Fibroblast of pulmonary artery (primary cell): Measurements from ENCODE around the gene DNAI7.
A peak's percentile ranks its signal among the peaks of the same experiment; 100 is the strongest.

ENCODE experiments used
- DNase-seq: peaks from one replicate; pipeline ENCODE4 v3.0.0-alpha.2; 2010; ENCODE audit warnings: low read depth
- H3K4me3 ChIP-seq: replicated peaks from 2 replicates; pipeline ENCODE4 v1.5.1; 2011; ENCODE audit warnings: low read depth, mild to moderate bottlenecking, control low read depth, low read length, moderate library complexity
- TF ChIP-seq, protein P1 (sequence below): IDR thresholded peaks from 2 replicates; pipeline ENCODE4 v1.5.1; 2011; ENCODE audit warnings: mild to moderate bottlenecking, control low read depth, low read length, inconsistent platforms; ENCODE audit errors: missing control alignments

The DNAI7 gene

DNA sequence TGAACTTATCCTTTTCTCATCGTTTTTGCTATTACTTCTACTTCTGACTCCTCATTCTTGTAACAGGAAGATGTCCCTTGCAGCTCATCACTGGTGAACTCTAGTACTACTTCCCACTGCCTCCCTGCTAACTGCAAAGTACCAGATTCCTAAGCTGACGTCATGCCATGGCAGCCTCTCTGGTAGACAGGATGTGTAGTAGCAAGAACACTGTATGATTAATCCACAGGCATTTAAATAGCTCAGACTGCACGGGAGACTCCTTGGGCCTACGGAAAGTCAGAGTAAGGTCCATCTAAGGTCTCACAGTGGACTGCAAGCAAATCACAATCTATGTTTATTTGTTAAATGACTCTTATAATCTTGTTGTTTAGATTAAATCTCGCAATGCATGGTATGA lies 43.5 kb downstream of the DNAI7 start:
- TF ChIP-seq, protein P1, sequence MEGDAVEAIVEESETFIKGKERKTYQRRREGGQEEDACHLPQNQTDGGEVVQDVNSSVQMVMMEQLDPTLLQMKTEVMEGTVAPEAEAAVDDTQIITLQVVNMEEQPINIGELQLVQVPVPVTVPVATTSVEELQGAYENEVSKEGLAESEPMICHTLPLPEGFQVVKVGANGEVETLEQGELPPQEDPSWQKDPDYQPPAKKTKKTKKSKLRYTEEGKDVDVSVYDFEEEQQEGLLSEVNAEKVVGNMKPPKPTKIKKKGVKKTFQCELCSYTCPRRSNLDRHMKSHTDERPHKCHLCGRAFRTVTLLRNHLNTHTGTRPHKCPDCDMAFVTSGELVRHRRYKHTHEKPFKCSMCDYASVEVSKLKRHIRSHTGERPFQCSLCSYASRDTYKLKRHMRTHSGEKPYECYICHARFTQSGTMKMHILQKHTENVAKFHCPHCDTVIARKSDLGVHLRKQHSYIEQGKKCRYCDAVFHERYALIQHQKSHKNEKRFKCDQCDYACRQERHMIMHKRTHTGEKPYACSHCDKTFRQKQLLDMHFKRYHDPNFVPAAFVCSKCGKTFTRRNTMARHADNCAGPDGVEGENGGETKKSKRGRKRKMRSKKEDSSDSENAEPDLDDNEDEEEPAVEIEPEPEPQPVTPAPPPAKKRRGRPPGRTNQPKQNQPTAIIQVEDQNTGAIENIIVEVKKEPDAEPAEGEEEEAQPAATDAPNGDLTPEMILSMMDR = no peak
- DNase-seq = peak; percentile 96
- no peak overlapping the region for H3K4me3 ChIP-seq

DNA sequence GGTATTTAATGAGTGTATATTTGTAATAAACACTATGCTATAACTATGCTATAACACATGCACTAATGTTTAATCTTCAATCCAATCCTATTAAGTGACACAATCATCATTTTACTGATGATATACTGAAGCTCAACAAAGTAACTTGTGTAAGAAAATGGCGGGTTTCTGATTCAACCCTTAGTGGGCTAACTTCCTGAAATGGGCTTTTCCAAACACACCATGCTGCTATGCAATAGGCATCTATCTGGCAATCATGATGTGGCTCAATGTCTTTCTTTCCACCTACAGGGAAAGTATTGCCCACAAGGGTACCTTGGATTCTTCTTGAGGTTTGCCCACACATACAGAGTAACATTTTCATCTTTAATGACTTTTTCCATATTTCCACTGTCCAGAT lies 48.3 kb downstream of the DNAI7 start:
- DNase-seq = no peak
- H3K4me3 ChIP-seq = no peak overlapping the region
- TF ChIP-seq, protein P1 = no peak

DNA sequence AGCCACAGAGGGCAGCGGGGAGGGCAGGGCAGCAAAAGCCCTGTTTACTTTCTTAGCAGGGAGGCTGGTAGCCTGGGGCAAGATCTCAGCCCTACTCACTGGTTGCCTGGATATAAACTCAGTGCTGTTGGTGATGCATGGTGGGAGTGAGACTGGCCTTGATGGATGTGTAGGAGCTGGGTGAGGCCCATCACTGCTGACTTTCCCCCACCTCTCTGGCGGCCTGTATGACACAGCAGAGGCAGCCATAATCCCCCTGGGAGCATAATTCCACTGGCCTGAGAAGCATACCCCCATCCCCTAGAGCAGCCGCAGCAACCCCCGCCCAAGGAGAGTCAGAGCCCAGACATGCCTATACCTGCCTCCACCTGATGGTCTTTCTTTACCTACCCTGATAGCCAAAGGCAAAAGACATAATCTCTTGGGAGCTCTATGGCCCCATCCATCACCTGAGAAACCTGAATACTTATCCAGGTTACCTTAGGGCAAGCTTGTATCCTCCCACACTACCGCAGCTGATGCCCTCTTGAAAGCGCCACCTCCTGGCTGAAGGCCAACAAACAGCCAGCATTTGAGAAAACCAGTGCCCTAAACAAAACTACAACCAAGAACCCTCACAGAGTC lies 59.3 kb downstream of the DNAI7 start:
- TF ChIP-seq, protein P1 = no peak
- no peak for DNase-seq
- H3K4me3 ChIP-seq = no peak overlapping the region

DNA sequence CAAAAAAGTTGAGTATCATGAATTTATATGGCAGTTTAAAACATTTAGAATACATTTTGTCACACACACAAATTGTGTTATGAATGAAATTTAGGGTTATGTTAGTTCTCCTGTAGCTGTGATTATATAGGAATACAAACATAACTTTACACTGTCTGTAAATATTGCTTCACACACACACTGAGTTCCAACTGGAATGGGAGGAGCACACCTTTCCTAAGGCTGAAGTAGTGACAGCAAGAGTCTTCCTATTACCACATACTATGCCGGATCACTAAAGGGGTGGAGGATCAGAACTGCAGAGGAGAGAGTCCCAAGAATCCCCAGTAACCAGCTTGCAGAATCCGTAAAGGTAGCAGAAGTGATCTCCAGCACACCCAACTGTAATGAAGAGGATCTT lies 63.7 kb downstream of the DNAI7 start:
- H3K4me3 ChIP-seq = no peak overlapping the region
- TF ChIP-seq, protein P1 = no peak
- no peak for DNase-seq

DNA sequence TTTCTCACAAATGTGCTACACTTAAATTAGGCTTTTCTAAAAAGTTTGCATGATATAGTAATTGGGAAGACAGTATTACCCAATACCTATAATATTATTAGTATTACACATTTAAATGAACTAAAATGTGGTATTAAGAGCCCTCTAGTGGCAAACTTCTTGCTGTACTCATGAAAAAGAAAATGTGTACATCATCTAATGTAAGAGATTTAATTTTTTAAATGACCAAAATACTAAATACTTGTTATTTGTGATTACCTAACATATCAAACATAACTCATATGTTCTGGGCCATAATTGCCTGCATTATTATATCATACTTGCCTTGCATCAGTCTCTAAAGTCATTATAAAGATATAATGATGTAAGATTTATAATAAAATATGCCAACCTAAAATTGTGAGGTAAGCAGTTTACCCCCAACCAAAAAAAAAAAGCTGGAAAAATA lies 64.2 kb downstream of the DNAI7 start:
- DNase-seq = peak; percentile 66
- TF ChIP-seq, protein P1 = peak; percentile 58
- H3K4me3 ChIP-seq = no peak overlapping the region

DNA sequence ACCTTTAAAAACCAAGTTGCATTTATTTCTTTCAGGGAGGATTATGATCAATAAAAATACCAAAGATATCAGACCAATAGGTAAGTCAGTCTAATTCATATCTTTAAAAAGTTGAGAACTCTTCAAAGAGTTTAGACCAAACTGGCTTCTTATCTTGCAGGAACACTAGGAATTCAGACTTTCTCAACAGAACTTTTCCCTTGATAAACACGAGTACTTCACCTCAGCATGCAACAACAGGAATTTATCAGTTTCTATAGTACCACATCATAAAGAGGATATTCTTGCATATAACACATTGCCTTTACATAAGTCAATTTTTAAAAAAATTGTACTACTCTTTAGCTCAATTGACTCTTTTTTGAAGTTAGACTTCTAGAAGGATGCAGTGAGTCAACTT lies 68.2 kb downstream of the DNAI7 start:
- DNase-seq = no peak
- H3K4me3 ChIP-seq = no peak overlapping the region
- TF ChIP-seq, protein P1 = no peak

DNA sequence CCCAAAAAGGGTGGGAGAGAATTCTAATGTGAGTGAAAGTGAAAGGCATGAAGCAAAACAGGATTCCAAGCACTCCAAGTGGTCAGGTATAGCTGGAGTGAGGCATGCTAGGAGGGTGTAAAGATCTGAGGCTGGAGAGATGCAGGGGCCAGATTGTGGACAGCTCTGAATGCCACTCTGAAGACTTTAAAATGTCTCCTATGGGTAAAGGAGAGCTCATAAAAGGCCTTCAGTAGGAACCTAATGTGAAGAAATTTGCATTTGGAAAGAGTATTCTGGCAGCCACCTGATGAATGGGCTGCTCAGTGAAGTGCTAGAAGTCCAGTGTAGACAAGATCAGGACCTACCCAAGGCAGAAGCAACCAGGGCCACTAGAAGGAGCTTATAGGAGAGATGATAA lies 68.9 kb downstream of the DNAI7 start:
- TF ChIP-seq, protein P1 = no peak
- H3K4me3 ChIP-seq = no peak overlapping the region
- no peak for DNase-seq
